ENCODE results near the gene DTX3. TPM values are rescaled to one million over a fixed set of nuclear protein-coding genes. Genes with fewer than 3 reads are reported as not detected.
A peak's percentile ranks its signal among the peaks of the same experiment; 100 is the strongest.

Gene DTX3
- total and polyA plus RNA-seq, 2 of the 13 experiments (the other 11 are each of a cell fraction or from before 2014, with no cell fraction given), result 9.0 to 27.2 TPM

GRCh38 chr12:57575771-57576612 is 28.6 kb upstream of the DTX3 start (continued):
- peak; percentile 75; the same call in 1 of the 2 replicates for TF ChIP-seq ARID5B (CRISPR knock-in tag; IDR thresholded peaks at IDR 0.05)
- TF ChIP-seq SALL2 (CRISPR knock-in tag; IDR thresholded peaks at IDR 0.05), result 0 out of 2 replicates have a peak, but pooled peaks have one; percentile 18
- peak; percentile 79; the same call in 1 of the 2 replicates for TF ChIP-seq MTA1 (CRISPR knock-in tag; IDR thresholded peaks at IDR 0.05; ENCODE audit: borderline replicate concordance)
- 0 out of 2 replicates have a peak, but pooled peaks have one; percentile 34 for TF ChIP-seq AKAP8 (CRISPR knock-in tag; IDR thresholded peaks at IDR 0.05)
- no peak; the same call in 1 of the 2 replicates for TF ChIP-seq HOMEZ (CRISPR knock-in tag; IDR thresholded peaks at IDR 0.05; ENCODE audit: low read depth)
- peak; percentile 72; the same call in 1 of the 2 replicates for TF ChIP-seq ZNF878 (CRISPR knock-in tag; IDR thresholded peaks at IDR 0.05)
- TF ChIP-seq IRF2 (CRISPR knock-in tag; IDR thresholded peaks at IDR 0.05), result no peak
- TF ChIP-seq GLI4 (CRISPR knock-in tag; IDR thresholded peaks at IDR 0.05; ENCODE audit: borderline replicate concordance), result no peak; the same call in 1 of the 2 replicates
- TF ChIP-seq ATRX (CRISPR knock-in tag; IDR thresholded peaks at IDR 0.05; ENCODE audit: borderline replicate concordance), result no peak
- TF ChIP-seq BRD4 (CRISPR knock-in tag; IDR thresholded peaks at IDR 0.05), result peak; percentile 64
- TF ChIP-seq CHD2 (IDR thresholded peaks at IDR 0.05; ENCODE audit: low read depth, low read length), result no peak
- TF ChIP-seq ZNF414 (CRISPR knock-in tag; IDR thresholded peaks at IDR 0.05), result peak; percentile 78; the same call in 1 of the 2 replicates
- peak; percentile 53; the same call in 1 of the 2 replicates for TF ChIP-seq ZBTB43 (CRISPR knock-in tag; conservative IDR thresholded peaks at IDR 0.05)
- TF ChIP-seq ZNF672 (CRISPR knock-in tag; IDR thresholded peaks at IDR 0.05), result no peak
- no peak for TF ChIP-seq TOPORS (CRISPR knock-in tag; IDR thresholded peaks at IDR 0.05)
- TF ChIP-seq NCOA5 (CRISPR knock-in tag; IDR thresholded peaks at IDR 0.05), result no peak

Data from HepG2 (cell line).